ENCODE results near the gene ATR. TPM values are rescaled to one million over a fixed set of nuclear protein-coding genes. Genes with fewer than 3 reads are reported as not detected.

The ATR gene
- polyA plus RNA-seq, 3 donors: 6.3 to 16.4 (median 6.6) TPM

- intact Hi-C loops (cut with micrococcal nuclease): no loop called here
- no peaks in the 10 kb centered on the region for H3K36me3 ChIP-seq (replicated peaks in 1 of 2; ENCODE audit: control insufficient read depth in 1 of 2, insufficient read depth in 2 of 2, low read length in 2 of 2)
- H3K27me3 ChIP-seq (ENCODE audit: control insufficient read depth in 2 of 2, insufficient read depth in 2 of 2, low read length in 2 of 2): no peaks in the 10 kb centered on the region
- Mint-ChIP-seq H3K9me3 (peaks cover 0 to 3% (median 0%) of the 10 kb centered on the region in 7 donors), H3K36me3 (peaks cover 0 to 8% of the 10 kb centered on the region in 2 donors), H3K27me3 (ENCODE audit: low read depth in 3 of 3) (peaks cover 6 to 11% (median 11%) of the 10 kb centered on the region in 3 donors), H3K27ac (peak overlapping the region in 5 of 7 donors; percentile 2 to 98 (median 4)), H3K4me3 (peak overlapping the region in 1 of 2 donors; percentile 10), H3K4me1 (peaks cover 34% of the 10 kb centered on the region)
- no peaks in the 10 kb centered on the region for H3K9me3 ChIP-seq (replicated peaks in 1 of 2; ENCODE audit: control insufficient read depth in 1 of 2, insufficient read depth in 1 of 2, low read length in 2 of 2)
- no peak overlapping the region for H3K9ac ChIP-seq (ENCODE audit: insufficient read depth, low read length, poor library complexity, severe bottlenecking)
- H3K4me2 ChIP-seq (replicated peaks; ENCODE audit: extremely low read depth, low read length, poor library complexity, severe bottlenecking): no peak overlapping the region
- H3K27ac ChIP-seq (ENCODE audit: low read depth in 1 of 2, low read length in 2 of 2): no peak overlapping the region
- TF ChIP-seq CTCF (IDR thresholded peaks at IDR 0.05): no peak
- DNase-seq: no peak
- H4K20me1 ChIP-seq (ENCODE audit: insufficient read depth, low read length): no peaks in the 10 kb centered on the region
- no CpG with 5 or more reads among the region's 1 CpG for WGBS (ENCODE audit: insufficient coverage)
- H3K4me1 ChIP-seq (ENCODE audit: control insufficient read depth in 1 of 2, insufficient read depth in 2 of 2, low read length in 2 of 2): peaks cover 24 to 37% of the 10 kb centered on the region in 2 donors
- peak overlapping the region; percentile 97 for H2AFZ ChIP-seq (ENCODE audit: insufficient read depth, low read depth, low read length, poor library complexity, severe bottlenecking)
- peaks cover 35% of the 10 kb centered on the region for H3K79me2 ChIP-seq (ENCODE audit: insufficient read depth, low read length)
- no peak overlapping the region for H3K4me3 ChIP-seq (replicated peaks in 1 of 3; ENCODE audit: low read depth in 2 of 3, low read length in 3 of 3)
Measured at GRCh38 chr3:142580061-142580423, 1.5 kb upstream of the ATR start.

- peaks cover 4% of the 10 kb centered on the region for H4K20me1 ChIP-seq (ENCODE audit: insufficient read depth, low read length)
- H3K27me3 ChIP-seq (ENCODE audit: control insufficient read depth in 2 of 2, insufficient read depth in 2 of 2, low read length in 2 of 2): no peaks in the 10 kb centered on the region
- WGBS (ENCODE audit: insufficient coverage): 15% methylated on average over 6 of the region's 12 CpGs
- H3K27ac Mint-ChIP-seq: peak overlapping the region; percentile 96 to 99 (median 98)
- peaks cover 0 to 3% (median 0%) of the 10 kb centered on the region in 7 donors for H3K9me3 Mint-ChIP-seq
- peak overlapping the region; percentile 90 for H3K9ac ChIP-seq (ENCODE audit: insufficient read depth, low read length, poor library complexity, severe bottlenecking)
- H3K4me2 ChIP-seq (replicated peaks; ENCODE audit: extremely low read depth, low read length, poor library complexity, severe bottlenecking): peak overlapping the region; percentile 91
- peak overlapping the region; percentile 57 to 97 (median 95) for H3K4me3 ChIP-seq (replicated peaks in 1 of 3; ENCODE audit: low read depth in 2 of 3, low read length in 3 of 3)
- intact Hi-C loops (cut with micrococcal nuclease): loop anchor here (10.0 kb wide), 1 partner anchor 133 kb away; the partner anchor contains the start of gene XRN1 (in 2 of the 2)
- peaks cover 47% of the 10 kb centered on the region for H3K4me1 Mint-ChIP-seq
- H3K36me3 Mint-ChIP-seq: peaks cover 2 to 8% of the 10 kb centered on the region in 2 donors
- peak overlapping the region; percentile 97 for H2AFZ ChIP-seq (ENCODE audit: insufficient read depth, low read depth, low read length, poor library complexity, severe bottlenecking)
- peak overlapping the region; percentile 94 to 98 for H3K4me3 Mint-ChIP-seq
- TF ChIP-seq CTCF (IDR thresholded peaks at IDR 0.05): no peak
- H3K27ac ChIP-seq (ENCODE audit: low read depth in 1 of 2, low read length in 2 of 2): peak overlapping the region; percentile 96 to 99
- H3K79me2 ChIP-seq (ENCODE audit: insufficient read depth, low read length): peaks cover 58% of the 10 kb centered on the region
- no peaks in the 10 kb centered on the region for H3K36me3 ChIP-seq (replicated peaks in 1 of 2; ENCODE audit: control insufficient read depth in 1 of 2, insufficient read depth in 2 of 2, low read length in 2 of 2)
- peaks cover 4 to 8% (median 4%) of the 10 kb centered on the region in 3 donors for H3K27me3 Mint-ChIP-seq (ENCODE audit: low read depth in 3 of 3)
- peak in 2 of 3 donors; percentile 3 to 26 for DNase-seq
- no peaks in the 10 kb centered on the region for H3K9me3 ChIP-seq (replicated peaks in 1 of 2; ENCODE audit: control insufficient read depth in 1 of 2, insufficient read depth in 1 of 2, low read length in 2 of 2)
- peaks cover 34 to 52% of the 10 kb centered on the region in 2 donors for H3K4me1 ChIP-seq (ENCODE audit: control insufficient read depth in 1 of 2, insufficient read depth in 2 of 2, low read length in 2 of 2)
Measured at GRCh38 chr3:142577696-142578328, 721 bp downstream of the ATR start.

All from CD14-positive monocyte (primary cell).